T-helper 17 cell (primary cell): Measurements from ENCODE around the gene DIAPH3. TPM values are rescaled to one million over a fixed set of nuclear protein-coding genes. Genes with fewer than 3 reads are reported as not detected.
"Not testable (repeated sequence)": the region's sequence is repeated elsewhere in the genome, so short reads cannot be mapped to it uniquely, and the experiment has no call there.

Experiments used
- ATAC-seq: fragments of 150-1000 bp; cut with Tn5 transposase; 2 replicates; pipeline ENCODE4 v1.10.0; 2021; ENCODE audit warnings: mild to moderate bottlenecking, moderate library complexity
- DNase-seq, 3 donors: peaks; one replicate each; pipeline versions ENCODE4 v3.0.0 to v3.0.0-alpha.2; 2020 to 2021
- H3K9me3 ChIP-seq: one replicate; pipeline ENCODE4 v1.7.0; 2013; ENCODE audit warnings: low read length, mild to moderate bottlenecking; ENCODE audit not compliant: control insufficient read depth, poor library complexity, severe bottlenecking
- H3K27ac Mint-ChIP-seq: one replicate; pipeline ENCODE4 v1.8.0; 2022; ENCODE audit warnings: mild to moderate bottlenecking, moderate library complexity, mixed read lengths
- H3K27me3 Mint-ChIP-seq: one replicate; pipeline ENCODE4 v1.8.0; 2022; ENCODE audit warnings: mixed read lengths
- H3K36me3 Mint-ChIP-seq: one replicate; pipeline ENCODE4 v1.8.0; 2022; ENCODE audit warnings: low read depth, mixed read lengths
- H3K4me1 Mint-ChIP-seq: one replicate; pipeline ENCODE4 v1.8.0; 2022; ENCODE audit warnings: mild to moderate bottlenecking, mixed read lengths
- H3K4me3 Mint-ChIP-seq: one replicate; pipeline ENCODE4 v1.8.0; 2022; ENCODE audit warnings: mild to moderate bottlenecking, moderate library complexity, mixed read lengths
- total RNA-seq, 4 donors: library from RNA in 2 of 4; stranded (reverse) in 2 of 4; gene quantifications; one replicate each; pipeline ENCODE4 v1.2.3 and lab custom pipeline; 2022 to 2026

Gene DIAPH3
- total RNA-seq, 2 donors from 2014 or later, result 0.42 TPM; not detected in 1

GRCh38 chr13:60109285-60109684, 54.4 kb downstream of the DIAPH3 start:
- H3K4me3 Mint-ChIP-seq, result no peak overlapping the region
- H3K27ac Mint-ChIP-seq, result no peak overlapping the region
- no peaks in the 10 kb centered on the region for H3K9me3 ChIP-seq
- ATAC-seq (no peak), DNase-seq (no peak)
- peaks cover 9% of the 10 kb centered on the region for H3K36me3 Mint-ChIP-seq
- no peaks in the 10 kb centered on the region for H3K27me3 Mint-ChIP-seq
- H3K4me1 Mint-ChIP-seq, result no peaks in the 10 kb centered on the region

GRCh38 chr13:60108589-60108988, 55.1 kb downstream of the DIAPH3 start:
- no peak overlapping the region for H3K4me3 Mint-ChIP-seq
- H3K27ac Mint-ChIP-seq, result no peak overlapping the region

GRCh38 chr13:60099631-60100420, 63.9 kb downstream of the DIAPH3 start:
- H3K9me3 ChIP-seq, result no peaks in the 10 kb centered on the region
- no peaks in the 10 kb centered on the region for H3K4me1 Mint-ChIP-seq

More at GRCh38 chr13:60108589-60108988, 55.1 kb downstream of the DIAPH3 start:
- H3K4me1 Mint-ChIP-seq, result no peaks in the 10 kb centered on the region
- no peaks in the 10 kb centered on the region for H3K9me3 ChIP-seq
- peaks cover 9% of the 10 kb centered on the region for H3K36me3 Mint-ChIP-seq
- no peaks in the 10 kb centered on the region for H3K27me3 Mint-ChIP-seq
- ATAC-seq, result no peak
- DNase-seq, result no peak

GRCh38 chr13:60095300-60095699, 68.4 kb downstream of the DIAPH3 start:
- Mint-ChIP-seq H3K27me3 (no peaks in the 10 kb centered on the region), H3K4me1 (no peaks in the 10 kb centered on the region)
- no peak for DNase-seq

More at GRCh38 chr13:60099631-60100420, 63.9 kb downstream of the DIAPH3 start:
- no peak overlapping the region for H3K27ac Mint-ChIP-seq
- no peaks in the 10 kb centered on the region for H3K36me3 Mint-ChIP-seq
- no peak for DNase-seq
- no peaks in the 10 kb centered on the region for H3K27me3 Mint-ChIP-seq
- H3K4me3 Mint-ChIP-seq, result no peak overlapping the region
- no peak for ATAC-seq

GRCh38 chr13:60094385-60095088, 69.2 kb downstream of the DIAPH3 start:
- H3K4me1 Mint-ChIP-seq, result no peaks in the 10 kb centered on the region
- no peak overlapping the region for H3K4me3 Mint-ChIP-seq
- H3K36me3 Mint-ChIP-seq, result no peaks in the 10 kb centered on the region
- no peaks in the 10 kb centered on the region for H3K27me3 Mint-ChIP-seq
- DNase-seq (no peak), ATAC-seq (no peak)
- no peaks in the 10 kb centered on the region for H3K9me3 ChIP-seq
- no peak overlapping the region for H3K27ac Mint-ChIP-seq

More at GRCh38 chr13:60095300-60095699, 68.4 kb downstream of the DIAPH3 start:
- Mint-ChIP-seq H3K4me3 (no peak overlapping the region), H3K27ac (no peak overlapping the region), H3K36me3 (no peaks in the 10 kb centered on the region)
- no peak for ATAC-seq
- no peaks in the 10 kb centered on the region for H3K9me3 ChIP-seq

GRCh38 chr13:60093425-60094019, 70.2 kb downstream of the DIAPH3 start:
- Mint-ChIP-seq H3K27ac (peak overlapping the region; percentile 43), H3K4me1 (peaks cover 2% of the 10 kb centered on the region), H3K36me3 (no peaks in the 10 kb centered on the region), H3K4me3 (no peak overlapping the region), H3K27me3 (no peaks in the 10 kb centered on the region)
- ATAC-seq (no peak), DNase-seq (no peak)
- H3K9me3 ChIP-seq, result no peaks in the 10 kb centered on the region

GRCh38 chr13:60091573-60091972, 72.2 kb downstream of the DIAPH3 start:
- Mint-ChIP-seq H3K27me3 (no peaks in the 10 kb centered on the region), H3K27ac (no peak overlapping the region), H3K36me3 (no peaks in the 10 kb centered on the region), H3K4me3 (no peak overlapping the region), H3K4me1 (peaks cover 2% of the 10 kb centered on the region)
- H3K9me3 ChIP-seq, result no peaks in the 10 kb centered on the region
- DNase-seq, result no peak
- ATAC-seq, result no peak

- Mint-ChIP-seq H3K27ac (no peak overlapping the region), H3K4me1 (peaks cover 2% of the 10 kb centered on the region), H3K4me3 (no peak overlapping the region), H3K27me3 (no peaks in the 10 kb centered on the region), H3K36me3 (no peaks in the 10 kb centered on the region)
- ATAC-seq (no peak), DNase-seq (no peak)
- H3K9me3 ChIP-seq, result no peaks in the 10 kb centered on the region
These were observed 73.2 kb downstream of the DIAPH3 start for GRCh38 chr13:60090574-60090973.

- not testable (repeated sequence) for H3K27me3 Mint-ChIP-seq, H3K9me3 ChIP-seq, DNase-seq, H3K4me3 Mint-ChIP-seq, H3K27ac Mint-ChIP-seq, H3K36me3 Mint-ChIP-seq, H3K4me1 Mint-ChIP-seq, ATAC-seq
These were observed 79.9 kb downstream of the DIAPH3 start for GRCh38 chr13:60083780-60084179.

- no peaks in the 10 kb centered on the region for H3K27me3 Mint-ChIP-seq
- no peak overlapping the region for H3K27ac Mint-ChIP-seq
- H3K4me1 Mint-ChIP-seq, result no peaks in the 10 kb centered on the region
- DNase-seq (no peak), ATAC-seq (no peak)
- H3K9me3 ChIP-seq, result no peaks in the 10 kb centered on the region
- H3K4me3 Mint-ChIP-seq, result no peak overlapping the region
- H3K36me3 Mint-ChIP-seq, result no peaks in the 10 kb centered on the region
These were observed 82.9 kb downstream of the DIAPH3 start for GRCh38 chr13:60080850-60081249.

- no peak overlapping the region for H3K27ac Mint-ChIP-seq
- no peaks in the 10 kb centered on the region for H3K27me3 Mint-ChIP-seq
- ATAC-seq (no peak), DNase-seq (no peak)
- H3K9me3 ChIP-seq, result no peaks in the 10 kb centered on the region
- no peak overlapping the region for H3K4me3 Mint-ChIP-seq
- H3K4me1 Mint-ChIP-seq, result no peaks in the 10 kb centered on the region
- no peaks in the 10 kb centered on the region for H3K36me3 Mint-ChIP-seq
These were observed 85.5 kb downstream of the DIAPH3 start for GRCh38 chr13:60078226-60078625.

- H3K36me3 Mint-ChIP-seq, result no peaks in the 10 kb centered on the region
- ATAC-seq (no peak), DNase-seq (no peak)
- H3K9me3 ChIP-seq, result no peaks in the 10 kb centered on the region
- H3K4me3 Mint-ChIP-seq, result no peak overlapping the region
- H3K4me1 Mint-ChIP-seq, result no peaks in the 10 kb centered on the region
- no peak overlapping the region for H3K27ac Mint-ChIP-seq
- no peaks in the 10 kb centered on the region for H3K27me3 Mint-ChIP-seq
These were observed 87.9 kb downstream of the DIAPH3 start for GRCh38 chr13:60075850-60076249.

GRCh38 chr13:60074397-60074796, 89.3 kb downstream of the DIAPH3 start:
- ATAC-seq, result no peak
- no peaks in the 10 kb centered on the region for H3K36me3 Mint-ChIP-seq
- no peak overlapping the region for H3K27ac Mint-ChIP-seq
- no peaks in the 10 kb centered on the region for H3K9me3 ChIP-seq
- no peaks in the 10 kb centered on the region for H3K27me3 Mint-ChIP-seq
- no peaks in the 10 kb centered on the region for H3K4me1 Mint-ChIP-seq
- H3K4me3 Mint-ChIP-seq, result no peak overlapping the region
- no peak for DNase-seq
